Endothelial cell of umbilical vein (primary cell): ENCODE results near the gene BSDC1. TPM values are rescaled to one million over a fixed set of nuclear protein-coding genes. Genes with fewer than 3 reads are reported as not detected.

ENCODE experiments used
- BruUV-seq: library from RNA; stranded (reverse); fragments of 400-500 nt; replicated peaks from 2 replicates; lab custom pipeline; 2021; lab: Mats Ljungman, UMichigan
- CTCF ChIA-PET: fragments of 300-600, 350-600 bp; sonication (Branson Sonifier 250); formaldehyde crosslinking; loops from one replicate; lab custom pipeline; 2021; ENCODE audit warnings: antibody characterized with exemption, inconsistent platforms; lab: Charles Lee
- POLR2A ChIA-PET: fragments of 300-600, 350-600 bp; sonication (Branson Sonifier 250); formaldehyde crosslinking; loops from one replicate; lab custom pipeline; 2021; ENCODE audit warnings: antibody characterized with exemption, inconsistent platforms; lab: Charles Lee
- DNase-seq: peaks from one replicate; pipeline ENCODE4 v3.0.0-alpha.2; 2011; ENCODE audit warnings: low read depth, low spot score
- FAIRE-seq: peaks from 2 replicates; lab custom pipeline; 2011; peaks lifted over from hg19 to GRCh38; lab: Jason Lieb, UNC
- H2AFZ ChIP-seq: 2 replicates; pipeline ENCODE4 v1.6.0; 2012; ENCODE audit warnings: low read depth, low read length, control low read depth, inconsistent platforms
- H3K27ac ChIP-seq: 2 replicates; pipeline ENCODE4 v1.5.1; 2011; ENCODE audit warnings: low read depth, mild to moderate bottlenecking, control low read depth, low read length, moderate library complexity; ENCODE audit not compliant: insufficient read depth
- H3K27me3 ChIP-seq, 2 experiments: 2 replicates each; pipeline versions ENCODE4 v1.6.0 to v1.6.1; 2011; ENCODE audit warnings: low read length in 2 of 2, mixed read lengths in 1 of 2; ENCODE audit not compliant: control insufficient read depth in 2 of 2, insufficient read depth in 2 of 2
- H3K36me3 ChIP-seq, 2 experiments: 2 replicates in 1 of 2; 3 replicates in 1 of 2; pipeline ENCODE4 v1.5.1; 2011; ENCODE audit warnings: low read length in 2 of 2, mild to moderate bottlenecking in 1 of 2, moderate library complexity in 1 of 2; ENCODE audit not compliant: control insufficient read depth in 2 of 2, insufficient read depth in 2 of 2; ENCODE audit errors: extremely low read depth in 1 of 2
- H3K4me1 ChIP-seq: 3 replicates; pipeline ENCODE4 v1.5.1; 2011; ENCODE audit warnings: mild to moderate bottlenecking, low read length; ENCODE audit not compliant: control insufficient read depth, insufficient read depth; ENCODE audit errors: extremely low read depth
- H3K4me2 ChIP-seq: 2 replicates; pipeline ENCODE4 v1.6.1; 2011; ENCODE audit warnings: low read length, control low read depth, mixed read lengths; ENCODE audit not compliant: insufficient read depth
- H3K4me3 ChIP-seq, 3 experiments: fragments of 200-600 bp in 1 of 3; sonication (generic), shearing (Covaris generic) in 1 of 3; replicated peaks in 1 of 3; 2 replicates each; pipeline ENCODE4 v1.5.1; 2011 to 2016; ENCODE audit warnings: control low read depth in 3 of 3, low read length in 3 of 3, mild to moderate bottlenecking in 2 of 3, inconsistent platforms in 1 of 3, low read depth in 1 of 3, moderate library complexity in 1 of 3; ENCODE audit not compliant: insufficient read depth in 1 of 3
- H3K79me2 ChIP-seq: 2 replicates; pipeline ENCODE4 v1.6.0; 2012; ENCODE audit warnings: low read length, inconsistent platforms; ENCODE audit not compliant: control insufficient read depth, insufficient read depth
- H3K9ac ChIP-seq: replicated peaks from 2 replicates; pipeline ENCODE3; 2011; ENCODE audit warnings: low read length, control low read depth; ENCODE audit not compliant: insufficient read depth; ENCODE audit errors: extremely low read depth
- H3K9me1 ChIP-seq: replicated peaks from 3 replicates; pipeline ENCODE4 v1.6.0; 2011; ENCODE audit warnings: mild to moderate bottlenecking, low read length; ENCODE audit not compliant: control insufficient read depth, insufficient read depth; ENCODE audit errors: extremely low read depth
- H3K9me3 ChIP-seq: replicated peaks from 2 replicates; pipeline ENCODE4 v1.5.1; 2012; ENCODE audit warnings: low read length, inconsistent platforms; ENCODE audit not compliant: control insufficient read depth, insufficient read depth
- H4K20me1 ChIP-seq: replicated peaks from 2 replicates; pipeline ENCODE3; 2011; ENCODE audit warnings: mild to moderate bottlenecking, low read length; ENCODE audit not compliant: control insufficient read depth, insufficient read depth; ENCODE audit errors: extremely low read depth
- CTCF ChIP-seq, 2 donors: IDR thresholded peaks; 1 replicate in 1 of 2; 2 replicates in 1 of 2; pipeline ENCODE4 v1.5.1; 2011; ENCODE audit warnings: low read length in 2 of 2, mild to moderate bottlenecking in 2 of 2, moderate library complexity in 2 of 2, control low read depth in 1 of 2, inconsistent platforms in 1 of 2, low read depth in 1 of 2; ENCODE audit not compliant: insufficient read depth in 1 of 2; ENCODE audit errors: extremely low read depth in 1 of 2
- EZH2 ChIP-seq: IDR thresholded peaks from 2 replicates; pipeline ENCODE4 v1.6.1; 2012; ENCODE audit warnings: borderline replicate concordance, low read depth, mild to moderate bottlenecking, moderate library complexity, low read length, inconsistent platforms; ENCODE audit not compliant: severe bottlenecking
- FOS ChIP-seq: IDR thresholded peaks from 2 replicates; pipeline ENCODE4 v1.6.1; 2011; ENCODE audit warnings: mild to moderate bottlenecking, low read length, moderate library complexity, borderline replicate concordance; ENCODE audit not compliant: insufficient read depth
- GATA2 ChIP-seq: IDR thresholded peaks from 2 replicates; pipeline ENCODE4 v1.7.0; 2011; ENCODE audit warnings: low read depth, mild to moderate bottlenecking, moderate library complexity, mixed read lengths, low read length; ENCODE audit not compliant: insufficient read length, insufficient read depth
- JUN ChIP-seq: IDR thresholded peaks from 2 replicates; pipeline ENCODE4 v1.6.1; 2011; ENCODE audit warnings: borderline replicate concordance, low read depth; ENCODE audit not compliant: insufficient read length, insufficient read depth
- MAX ChIP-seq: IDR thresholded peaks from 2 replicates; pipeline ENCODE4 v1.6.1; 2011; ENCODE audit not compliant: insufficient read depth, insufficient read length
- MYC ChIP-seq: IDR thresholded peaks from one replicate; pipeline ENCODE4 v1.6.1; 2011; ENCODE audit warnings: mild to moderate bottlenecking, low read depth, low read length
- POLR2A ChIP-seq: IDR thresholded peaks from 2 replicates; pipeline ENCODE4 v1.6.1; 2012; ENCODE audit warnings: low read depth, mild to moderate bottlenecking, control low read depth, low read length
- POLR2AphosphoS5 ChIP-seq: IDR thresholded peaks from 2 replicates; pipeline ENCODE4 v1.6.1; 2012; ENCODE audit warnings: low read depth, mild to moderate bottlenecking, control low read depth, low read length, moderate library complexity; ENCODE audit not compliant: insufficient read depth
- dilution Hi-C: fragments of 300-500 bp; cut with MboI; formaldehyde crosslinking; loops from one replicate; pipeline ENCODE4 v1.15.0; 2019; ENCODE audit warnings: low sequenced_read_pairs; ENCODE audit not compliant: extremely low pct_ligation_motif_present
- intact Hi-C: fragments of 100-400 bp; cut with micrococcal nuclease; formaldehyde crosslinking; loops from one replicate; pipeline ENCODE4 v1.10.0; 2022
- polyA plus RNA-seq, 4 experiments: library from polyadenylated mRNA; depleted of rRNA in 3 of 4; stranded (reverse) in 3 of 4; unstranded in 1 of 4; fragments of >200 nt; gene quantifications; 2 replicates each; pipeline versions ENCODE4 v1.2.1 to v1.2.3, GENCODE V29; 2011 to 2012; ENCODE audit warnings: missing spikeins in 1 of 4
- total RNA-seq: library from RNA; stranded (reverse); gene quantifications from 2 replicates; pipeline ENCODE4 v1.2.3, GENCODE V29; 2021

Gene BSDC1
- total and polyA plus RNA-seq, 2 donors (not counting 3 experiments of a cell fraction or from before 2014, with no cell fraction given), result 44.3 to 64.6 TPM

- H3K4me3 ChIP-seq, result no peak overlapping the region
- H3K9me1 ChIP-seq, result no peaks in the 10 kb centered on the region
- CTCF ChIA-PET, result interaction anchor here (0.7 to 2.1 kb wide), 5 partner anchors 15 to 116 kb away, joined by 3 to 12 read pairs (median 4); no protein-coding TSS in a partner anchor
- no peak overlapping the region for H3K27ac ChIP-seq
- H3K36me3 ChIP-seq, result peaks cover 18 to 51% of the 10 kb centered on the region in 2 experiments
- H3K9ac ChIP-seq, result no peak overlapping the region
- POLR2A ChIA-PET, result interaction anchor here (1.0 to 1.3 kb wide), 2 partner anchors 10 to 91 kb away, joined by 3 to 4 read pairs; no protein-coding TSS in a partner anchor
- TF ChIP-seq EZH2 (no peak), FOS (no peak), JUN (no peak), POLR2A (no peak), MYC (no peak), CTCF (IDR thresholded peaks at IDR 0.05; ENCODE audit: extremely low read depth in 1 of 2, insufficient read depth in 1 of 2, low read depth in 1 of 2, low read length in 2 of 2) (no peak), GATA2 (no peak), POLR2AphosphoS5 (no peak), MAX (no peak)
- dilution Hi-C loops (no loop called here), intact Hi-C loops (no loop called here)
- FAIRE-seq, result no peak
- no TSS peak for BruUV-seq
- no peak overlapping the region for H3K4me2 ChIP-seq
- no peaks in the 10 kb centered on the region for H3K9me3 ChIP-seq
- no peaks in the 10 kb centered on the region for H3K27me3 ChIP-seq
- H4K20me1 ChIP-seq, result no peaks in the 10 kb centered on the region
- H2AFZ ChIP-seq, result no peak overlapping the region
- peaks cover 19% of the 10 kb centered on the region for H3K79me2 ChIP-seq
- H3K4me1 ChIP-seq, result peaks cover 14% of the 10 kb centered on the region
- DNase-seq, result no peak
These were observed 62.7 kb downstream of the BSDC1 start for GRCh38 chr1:32331549-32331948.
